PC-3 (cell line): ENCODE data around the gene CCDC7. TPM values are rescaled to one million over a fixed set of nuclear protein-coding genes. Genes with fewer than 3 reads are reported as not detected.
"Not testable (repeated sequence)": the region's sequence is repeated elsewhere in the genome, so short reads cannot be mapped to it uniquely, and the experiment has no call there.

Experiments used
- ATAC-seq: fragments of 200-7000 bp; cut with Tn5 transposase; 2 replicates; pipeline ENCODE4 v1.9.1; 2020; ENCODE audit warnings: mild to moderate bottlenecking, moderate library complexity
- BruUV-seq: library from RNA; stranded (reverse); fragments of 400-500 nt; replicated peaks from 2 replicates; lab custom pipeline; 2021; lab: Mats Ljungman, UMichigan
- CTCF ChIA-PET: fragments of 300-600 bp; sonication (Branson Sonifier 250); formaldehyde crosslinking; loops from one replicate; lab custom pipeline; 2022; ENCODE audit warnings: antibody characterized with exemption; lab: Charles Lee
- POLR2A ChIA-PET: fragments of 300-600 bp; sonication (Branson Sonifier 250); formaldehyde crosslinking; loops from one replicate; lab custom pipeline; 2022; ENCODE audit warnings: antibody characterized with exemption; ENCODE audit not compliant: unreplicated experiment; lab: Charles Lee
- DNase-seq: peaks from one replicate; pipeline ENCODE4 v3.0.0-alpha.2; 2015
- H2AFZ ChIP-seq: fragments of 300-600 bp; sonication (generic); 2 replicates; pipeline ENCODE4 v1.6.0; 2016; ENCODE audit warnings: antibody characterized with exemption, low read length
- H3F3A ChIP-seq: fragments of 300-600 bp; sonication (generic); one replicate; pipeline ENCODE4 v1.6.0; 2017; ENCODE audit warnings: antibody characterized with exemption, low read length, control low read depth, mild to moderate bottlenecking; ENCODE audit not compliant: unreplicated experiment
- H3K27ac ChIP-seq: fragments of 300-600 bp; sonication (generic); 2 replicates; pipeline ENCODE4 v1.5.1; 2016; ENCODE audit warnings: mild to moderate bottlenecking, low read length
- H3K27me3 ChIP-seq: fragments of 300-600 bp; sonication (generic); 2 replicates; pipeline ENCODE4 v1.6.1; 2016; ENCODE audit warnings: low read length, mixed read lengths
- H3K36me3 ChIP-seq: fragments of 300-600 bp; sonication (generic); 2 replicates; pipeline ENCODE4 v1.6.1; 2016; ENCODE audit warnings: low read depth, mixed run types, low read length, mixed read lengths
- H3K4me1 ChIP-seq: fragments of 300-600 bp; sonication (generic); 2 replicates; pipeline ENCODE4 v1.5.1; 2016; ENCODE audit warnings: low read length; ENCODE audit not compliant: insufficient read depth
- H3K4me2 ChIP-seq: fragments of 300-600 bp; sonication (generic); 2 replicates; pipeline ENCODE4 v1.6.0; 2016; ENCODE audit warnings: low read length
- H3K4me3 ChIP-seq: fragments of 300-600 bp; sonication (generic); 2 replicates; pipeline ENCODE4 v1.5.1; 2016; ENCODE audit warnings: mild to moderate bottlenecking, low read length, mixed read lengths
- H3K79me2 ChIP-seq: fragments of 300-600 bp; sonication (generic); 2 replicates; pipeline ENCODE4 v1.6.1; 2017; ENCODE audit warnings: low read length, mixed read lengths
- H3K9ac ChIP-seq: fragments of 300-600 bp; sonication (generic); 2 replicates; pipeline ENCODE4 v1.6.0; 2016; ENCODE audit warnings: mild to moderate bottlenecking, low read length
- H3K9me2 ChIP-seq: fragments of 300-600 bp; sonication (generic); replicated peaks from 2 replicates; pipeline ENCODE4 v1.6.1; 2016; ENCODE audit warnings: mixed run types, low read length, mixed read lengths
- H3K9me3 ChIP-seq: fragments of 300-600 bp; sonication (generic); 2 replicates; pipeline ENCODE4 v1.6.1; 2016; ENCODE audit warnings: low read length, mixed read lengths
- H4K20me1 ChIP-seq: fragments of 300-600 bp; sonication (generic); 2 replicates; pipeline ENCODE4 v1.6.1; 2016; ENCODE audit warnings: low read length, mixed read lengths
- CTCF ChIP-seq: fragments of 300-600 bp; sonication (generic); conservative IDR thresholded peaks from 2 replicates; pipeline ENCODE4 v1.5.1; 2017; ENCODE audit warnings: antibody characterized with exemption, low read depth, mild to moderate bottlenecking, low read length
- EZH2 ChIP-seq: fragments of 300-600 bp; sonication (generic); IDR thresholded peaks from one replicate; pipeline ENCODE4 v1.6.1; 2017; ENCODE audit warnings: antibody characterized with exemption, mild to moderate bottlenecking, low read length; ENCODE audit not compliant: unreplicated experiment
- EZH2phosphoT487 ChIP-seq: fragments of 300-600 bp; sonication (generic); IDR thresholded peaks from 2 replicates; pipeline ENCODE4 v1.6.1; 2018; ENCODE audit warnings: mild to moderate bottlenecking, antibody characterized with exemption, low read length, borderline replicate concordance
- intact Hi-C: fragments of 100-400 bp; cut with micrococcal nuclease; formaldehyde crosslinking; loops from 2 replicates; pipeline ENCODE4 v1.9.0; 2023
- total RNA-seq: library from RNA; depleted of rRNA; stranded (reverse); fragments of >200 nt; gene quantifications from 2 replicates; pipeline ENCODE4 v1.2.3, GENCODE V29; 2014

The CCDC7 gene
- total RNA-seq, 1 experiment from 2014 or later = 19.1 TPM

GRCh38 chr10:32646535-32646934, 200.6 kb downstream of the CCDC7 start:
- no peaks in the 10 kb centered on the region for H3K4me1 ChIP-seq
- no peaks in the 10 kb centered on the region for H4K20me1 ChIP-seq
- CTCF ChIA-PET = interaction anchor here (0.7 kb wide), 1 partner anchor 16 kb away, joined by 3 read pairs; no protein-coding TSS in a partner anchor
- POLR2A ChIA-PET = no interaction called here
- no peaks in the 10 kb centered on the region for H3K9me2 ChIP-seq
- no peak overlapping the region for H3K4me3 ChIP-seq
- H3K4me2 ChIP-seq = no peak overlapping the region
- no peaks in the 10 kb centered on the region for H3K79me2 ChIP-seq
- peak; percentile 57; the same call in 1 of the 2 replicates for ATAC-seq
- DNase-seq = peak; percentile 48
- H2AFZ ChIP-seq = no peak overlapping the region
- H3K36me3 ChIP-seq = no peaks in the 10 kb centered on the region
- intact Hi-C loops = no loop called here
- H3F3A ChIP-seq = no peaks in the 10 kb centered on the region
- H3K27ac ChIP-seq = no peak overlapping the region
- no TSS peak for BruUV-seq
- no peaks in the 10 kb centered on the region for H3K27me3 ChIP-seq
- H3K9me3 ChIP-seq = no peaks in the 10 kb centered on the region
- no peak overlapping the region for H3K9ac ChIP-seq
- TF ChIP-seq CTCF (peak; percentile 64), EZH2phosphoT487 (no peak)

GRCh38 chr10:32650246-32650655, 204.3 kb downstream of the CCDC7 start:
- Histone ChIP-seq H3K4me3 (no peak overlapping the region), H3K4me1 (no peaks in the 10 kb centered on the region), H2AFZ (no peak overlapping the region), H3K9me2 (no peaks in the 10 kb centered on the region), H3K27me3 (no peaks in the 10 kb centered on the region), H3K36me3 (no peaks in the 10 kb centered on the region), H3K4me2 (no peak overlapping the region), H3K79me2 (no peaks in the 10 kb centered on the region), H3K9ac (no peak overlapping the region), H3K9me3 (0 out of 2 replicates have a peak, but pooled peaks cover 1% of the 10 kb centered on the region), H4K20me1 (no peaks in the 10 kb centered on the region), H3F3A (no peaks in the 10 kb centered on the region), H3K27ac (no peak overlapping the region)
- ATAC-seq (no peak), DNase-seq (peak; percentile 28)
- ChIA-PET POLR2A (no interaction called here), CTCF (no interaction called here)
- TF ChIP-seq EZH2 (no peak), CTCF (no peak; the same call in 1 of the 2 replicates), EZH2phosphoT487 (no peak)
- BruUV-seq = no TSS peak
- intact Hi-C loops = no loop called here

GRCh38 chr10:32657430-32657829, 211.5 kb downstream of the CCDC7 start:
- ATAC-seq, H2AFZ ChIP-seq, H3K9ac ChIP-seq, H3K4me3 ChIP-seq, H3K4me2 ChIP-seq, CTCF ChIA-PET, H3K27ac ChIP-seq, DNase-seq, intact Hi-C loops, H3K4me1 ChIP-seq, H3F3A ChIP-seq, H3K79me2 ChIP-seq, BruUV-seq, H4K20me1 ChIP-seq, H3K27me3 ChIP-seq, H3K36me3 ChIP-seq, H3K9me2 ChIP-seq: not testable (repeated sequence)
- POLR2A ChIA-PET = interaction anchor here (0.6 kb wide), 1 partner anchor 1941 kb away, joined by 3 read pairs; no protein-coding TSS in a partner anchor
- H3K9me3 ChIP-seq = 0 out of 2 replicates have a peak, but pooled peaks cover 21% of the 10 kb centered on the region
